Globus pallidus (tissue), 1 donor: Measurements from ENCODE around the gene CPNE7.

Experiments used
- DNase-seq: peaks from one replicate; pipeline ENCODE4 v3.0.0-alpha.2; 2015; ENCODE audit warnings: low spot score

The CPNE7 gene

GRCh38 chr16:89549007-89549700 is 26.4 kb upstream of the CPNE7 start:
- no peak for DNase-seq

- no peak for DNase-seq
These were observed 25.0 kb upstream of the CPNE7 start for GRCh38 chr16:89550421-89551007.

- DNase-seq = no peak
These were observed 23.2 kb upstream of the CPNE7 start for GRCh38 chr16:89552329-89552728.

- no peak for DNase-seq
These were observed 22.6 kb upstream of the CPNE7 start for GRCh38 chr16:89552913-89553312.

- no peak for DNase-seq
These were observed 21.8 kb upstream of the CPNE7 start for GRCh38 chr16:89553733-89554132.

- DNase-seq = no peak
These were observed 21.2 kb upstream of the CPNE7 start for GRCh38 chr16:89554343-89554742.

GRCh38 chr16:89555265-89555664 is 20.3 kb upstream of the CPNE7 start:
- DNase-seq = no peak

GRCh38 chr16:89555780-89556179 is 19.8 kb upstream of the CPNE7 start:
- DNase-seq = no peak

- DNase-seq = peak; percentile 97
These were observed 18.5 kb upstream of the CPNE7 start for GRCh38 chr16:89556750-89557689.

- no peak for DNase-seq
These were observed 17.7 kb upstream of the CPNE7 start for GRCh38 chr16:89557690-89558490.

GRCh38 chr16:89560378-89561141 is 15.0 kb upstream of the CPNE7 start, which contains the start of gene RPL13:
TSS of gene RPL13 (plus strand) at chr16:89560682. CDS start at chr16:89560960, 278 bp downstream.
- DNase-seq = peak; percentile 94

- DNase-seq = no peak
These were observed 14.2 kb upstream of the CPNE7 start for GRCh38 chr16:89561142-89561883.

GRCh38 chr16:89561884-89562599 is 13.5 kb upstream of the CPNE7 start:
- no peak for DNase-seq

GRCh38 chr16:89562939-89563338 is 12.6 kb upstream of the CPNE7 start:
- DNase-seq = no peak

- DNase-seq = no peak
These were observed 11.7 kb upstream of the CPNE7 start for GRCh38 chr16:89563639-89564392.

- DNase-seq = no peak
These were observed 10.9 kb upstream of the CPNE7 start for GRCh38 chr16:89564476-89565255.

GRCh38 chr16:89565256-89565505 is 10.4 kb upstream of the CPNE7 start:
- DNase-seq = no peak
